Tibial artery (tissue), 4 donors: ENCODE measurements around the gene APPL2.

Experiments
- DNase-seq, 2 donors: peaks; one replicate each; pipeline ENCODE4 v3.0.0-alpha.2; 2019
- H3K27ac ChIP-seq, 2 donors: fragments of 200-600 bp; sonication (generic) in 1 of 2; 1 replicate in 1 of 2; 2 replicates in 1 of 2; pipeline ENCODE4 v1.5.1; 2018 to 2019; ENCODE audit warnings: mild to moderate bottlenecking in 1 of 2
- H3K27me3 ChIP-seq, 2 donors: fragments of 200-600 bp; sonication (generic) in 1 of 2; one replicate each; pipeline versions ENCODE4 v1.5.1 to v1.6.0; 2016 to 2019
- H3K36me3 ChIP-seq, 3 donors: fragments of 200-600 bp; sonication (generic) in 2 of 3; one replicate each; pipeline ENCODE4 v1.5.1; 2016 to 2019; ENCODE audit warnings: mild to moderate bottlenecking in 2 of 3
- H3K4me1 ChIP-seq, 4 donors: fragments of 200-600 bp; sonication (generic) in 2 of 4; 1 replicate in 3 of 4; 2 replicates in 1 of 4; pipeline ENCODE4 v1.5.1; 2016 to 2019
- H3K4me3 ChIP-seq, 2 donors: fragments of 200-600 bp; sonication (generic) in 1 of 2; 1 replicate in 1 of 2; 2 replicates in 1 of 2; pipeline ENCODE4 v1.5.1; 2018 to 2019; ENCODE audit warnings: mild to moderate bottlenecking in 2 of 2
- H3K9me3 ChIP-seq, 3 donors: fragments of 200-600 bp; sonication (generic) in 1 of 3; one replicate each; pipeline ENCODE4 v1.5.1; 2016 to 2019
- intact Hi-C: fragments of 100-400 bp; cut with DNase I; formaldehyde crosslinking; loops from one replicate; pipeline ENCODE4 v1.15.0; 2023; ENCODE audit warnings: low total_unique reads
- TF ChIP-seq, protein P1 (sequence below), 2 experiments: fragments of 200-600 bp in 1 of 2; fragments of 450-650 bp in 1 of 2; IDR thresholded peaks; one replicate each; pipeline ENCODE4 v1.5.1; 2017 to 2019; ENCODE audit warnings: antibody characterized with exemption in 2 of 2, mild to moderate bottlenecking in 1 of 2, moderate library complexity in 1 of 2

Gene APPL2

DNA sequence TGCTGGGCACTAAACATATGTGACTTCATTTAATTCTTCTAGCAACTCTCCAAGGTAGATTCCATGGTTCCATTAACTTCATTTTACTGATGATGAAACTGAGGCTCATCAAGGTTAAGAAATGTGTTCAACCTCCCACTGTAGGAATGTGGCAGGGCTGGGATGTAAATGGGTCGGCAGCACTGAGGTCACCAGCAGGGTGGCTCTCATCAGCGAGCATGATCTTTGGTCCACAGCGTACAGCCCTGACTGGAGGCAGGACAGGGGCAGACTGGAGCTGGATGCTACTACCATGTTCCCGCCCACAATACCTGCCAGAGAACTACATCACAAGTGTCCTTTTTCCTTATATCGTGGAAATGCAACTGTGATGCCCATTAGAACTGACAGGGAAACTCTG is 4.6 kb downstream of the APPL2 start:
- intact Hi-C loops = no loop called here
- peak overlapping the region; percentile 35 for H3K27ac ChIP-seq
- TF ChIP-seq, protein P1, sequence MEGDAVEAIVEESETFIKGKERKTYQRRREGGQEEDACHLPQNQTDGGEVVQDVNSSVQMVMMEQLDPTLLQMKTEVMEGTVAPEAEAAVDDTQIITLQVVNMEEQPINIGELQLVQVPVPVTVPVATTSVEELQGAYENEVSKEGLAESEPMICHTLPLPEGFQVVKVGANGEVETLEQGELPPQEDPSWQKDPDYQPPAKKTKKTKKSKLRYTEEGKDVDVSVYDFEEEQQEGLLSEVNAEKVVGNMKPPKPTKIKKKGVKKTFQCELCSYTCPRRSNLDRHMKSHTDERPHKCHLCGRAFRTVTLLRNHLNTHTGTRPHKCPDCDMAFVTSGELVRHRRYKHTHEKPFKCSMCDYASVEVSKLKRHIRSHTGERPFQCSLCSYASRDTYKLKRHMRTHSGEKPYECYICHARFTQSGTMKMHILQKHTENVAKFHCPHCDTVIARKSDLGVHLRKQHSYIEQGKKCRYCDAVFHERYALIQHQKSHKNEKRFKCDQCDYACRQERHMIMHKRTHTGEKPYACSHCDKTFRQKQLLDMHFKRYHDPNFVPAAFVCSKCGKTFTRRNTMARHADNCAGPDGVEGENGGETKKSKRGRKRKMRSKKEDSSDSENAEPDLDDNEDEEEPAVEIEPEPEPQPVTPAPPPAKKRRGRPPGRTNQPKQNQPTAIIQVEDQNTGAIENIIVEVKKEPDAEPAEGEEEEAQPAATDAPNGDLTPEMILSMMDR (IDR thresholded peaks at IDR 0.05) = no peak
- peaks cover 5 to 18% (median 16%) of the 10 kb centered on the region in 3 donors for H3K36me3 ChIP-seq
- peak overlapping the region in 1 of 2 donors; percentile 23 for H3K4me3 ChIP-seq
- no peaks in the 10 kb centered on the region for H3K27me3 ChIP-seq
- H3K4me1 ChIP-seq = peaks cover 0 to 78% (median 55%) of the 10 kb centered on the region in 4 donors
- no peaks in the 10 kb centered on the region for H3K9me3 ChIP-seq
- no peak for DNase-seq

DNA sequence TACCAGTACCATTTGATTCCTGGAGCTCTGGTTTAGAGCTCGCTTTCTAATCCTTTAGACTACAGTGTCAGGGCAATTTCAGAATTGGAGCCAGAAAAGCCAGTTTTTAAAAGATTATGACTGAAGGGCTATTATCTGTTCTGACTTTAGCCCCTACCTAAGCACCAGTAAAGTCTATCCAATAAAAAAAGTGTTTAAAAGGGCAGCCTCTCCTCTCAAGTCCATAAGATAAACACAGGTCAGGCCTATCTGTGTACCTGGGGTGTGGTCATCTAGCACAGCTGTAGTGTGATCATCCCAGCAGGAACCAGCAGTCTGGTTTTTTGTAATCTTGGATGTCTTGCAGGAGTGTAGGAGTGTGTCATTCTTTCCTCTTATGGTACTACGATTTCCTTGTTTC is 6.6 kb downstream of the APPL2 start:
- H3K9me3 ChIP-seq = no peaks in the 10 kb centered on the region
- H3K4me1 ChIP-seq = peaks cover 0 to 89% (median 54%) of the 10 kb centered on the region in 4 donors
- no peaks in the 10 kb centered on the region for H3K27me3 ChIP-seq
- DNase-seq = no peak
- peaks cover 5 to 18% (median 16%) of the 10 kb centered on the region in 3 donors for H3K36me3 ChIP-seq
- no peak overlapping the region for H3K4me3 ChIP-seq
- TF ChIP-seq, protein P1 (IDR thresholded peaks at IDR 0.05) = no peak
- H3K27ac ChIP-seq = peak overlapping the region; percentile 5 to 40
- intact Hi-C loops = no loop called here

DNA sequence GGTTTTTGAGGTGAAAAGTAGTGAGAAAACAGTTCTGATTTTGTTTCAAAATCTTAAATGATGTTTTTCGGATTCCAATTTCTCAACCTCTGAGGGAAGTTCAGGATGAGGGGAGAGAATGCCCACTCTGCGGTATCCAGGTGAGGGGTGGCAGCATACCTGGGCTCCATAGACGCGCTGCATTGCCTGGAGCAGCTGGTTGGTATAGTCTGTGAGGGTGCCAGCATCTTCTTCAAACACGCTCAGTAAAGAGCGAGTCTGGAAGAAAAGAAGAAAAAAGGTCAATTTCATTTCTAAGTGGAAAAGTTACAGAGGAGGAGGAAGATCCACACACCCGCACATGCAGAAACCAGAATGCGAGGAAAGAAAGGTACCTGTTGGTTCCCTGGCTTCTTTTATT is 7.0 kb downstream of the APPL2 start:
- TF ChIP-seq, protein P1 (IDR thresholded peaks at IDR 0.05) = no peak
- Histone ChIP-seq H3K9me3 (no peaks in the 10 kb centered on the region), H3K4me3 (no peak overlapping the region), H3K4me1 (peaks cover 0 to 89% (median 50%) of the 10 kb centered on the region in 4 donors), H3K27ac (peak overlapping the region; percentile 5 to 40), H3K27me3 (no peaks in the 10 kb centered on the region), H3K36me3 (peaks cover 5 to 18% (median 16%) of the 10 kb centered on the region in 3 donors)
- intact Hi-C loops = no loop called here
- no peak for DNase-seq

DNA sequence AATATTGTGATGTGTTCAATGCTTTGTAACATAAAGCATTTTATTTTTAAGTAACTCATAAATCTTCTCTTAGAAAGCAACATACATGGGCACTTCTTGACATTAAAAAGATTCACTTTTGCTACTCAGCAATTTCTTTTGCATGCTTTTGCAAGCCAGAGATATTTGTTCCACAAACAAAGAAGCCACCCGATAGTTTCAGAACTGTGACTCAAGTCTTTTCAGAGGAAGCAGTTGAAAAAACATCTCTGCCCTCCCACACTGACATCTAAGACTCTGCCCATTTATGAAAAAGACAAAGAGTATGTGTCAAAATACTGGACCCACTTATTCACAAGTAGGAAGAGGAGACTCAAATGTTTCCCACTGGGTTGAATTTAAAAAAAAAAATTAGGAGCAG is 7.5 kb downstream of the APPL2 start:
- Histone ChIP-seq H3K27me3 (no peaks in the 10 kb centered on the region), H3K36me3 (peaks cover 5 to 18% (median 16%) of the 10 kb centered on the region in 3 donors), H3K9me3 (no peaks in the 10 kb centered on the region), H3K4me3 (no peak overlapping the region), H3K4me1 (peaks cover 0 to 89% (median 48%) of the 10 kb centered on the region in 4 donors), H3K27ac (peak overlapping the region; percentile 5 to 40)
- no peak for DNase-seq
- intact Hi-C loops = no loop called here
- TF ChIP-seq, protein P1 (IDR thresholded peaks at IDR 0.05) = no peak

DNA sequence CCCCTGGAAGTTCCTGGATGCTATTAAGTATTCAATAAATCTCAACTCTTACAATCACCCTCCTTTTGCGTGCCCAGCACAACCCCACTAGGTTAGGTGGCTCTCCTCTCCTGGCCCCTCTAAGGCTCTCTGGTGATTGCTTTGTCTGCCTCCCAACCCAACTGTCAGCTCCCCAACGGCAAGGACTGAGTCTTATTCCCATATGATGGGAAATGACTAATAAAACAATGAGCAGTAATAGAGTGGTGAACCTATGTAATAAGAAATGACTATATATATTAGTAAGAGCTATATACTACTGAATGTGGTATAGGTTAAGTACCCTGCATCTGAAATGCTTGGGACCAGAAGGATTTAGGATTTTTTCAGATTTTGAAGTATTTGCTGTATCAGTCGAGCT is 8.1 kb downstream of the APPL2 start:
- Histone ChIP-seq H3K36me3 (peaks cover 5 to 22% (median 20%) of the 10 kb centered on the region in 3 donors), H3K27ac (peak overlapping the region; percentile 5 to 46), H3K4me1 (peaks cover 0 to 89% (median 46%) of the 10 kb centered on the region in 4 donors), H3K27me3 (no peaks in the 10 kb centered on the region), H3K9me3 (no peaks in the 10 kb centered on the region), H3K4me3 (no peak overlapping the region)
- intact Hi-C loops = no loop called here
- DNase-seq = no peak
- TF ChIP-seq, protein P1 (IDR thresholded peaks at IDR 0.05) = no peak

DNA sequence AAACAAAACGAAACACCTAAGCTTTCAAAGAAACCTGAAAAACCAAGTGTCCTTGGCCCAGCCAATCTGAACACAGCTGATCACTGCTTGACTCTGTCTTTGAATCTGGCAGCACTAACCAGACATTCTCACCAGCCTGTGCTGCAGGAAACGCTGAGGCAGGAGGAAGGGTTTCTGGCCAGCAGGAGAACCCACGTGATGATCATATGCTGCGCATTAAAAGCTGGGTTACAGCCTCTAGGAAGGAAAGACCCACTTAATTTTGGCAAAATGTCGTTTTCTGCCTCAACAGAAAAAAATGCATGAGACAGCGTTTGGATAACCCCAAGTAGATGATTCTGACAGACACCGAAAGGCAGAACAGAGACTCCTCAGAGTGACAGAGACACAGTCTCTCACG is 9.8 kb downstream of the APPL2 start:
- peak; percentile 86 for DNase-seq
- intact Hi-C loops = no loop called here
- H3K4me1 ChIP-seq = peaks cover 0 to 87% (median 40%) of the 10 kb centered on the region in 4 donors
- H3K36me3 ChIP-seq = peaks cover 5 to 36% (median 29%) of the 10 kb centered on the region in 3 donors
- no peak overlapping the region for H3K4me3 ChIP-seq
- H3K27me3 ChIP-seq = no peaks in the 10 kb centered on the region
- H3K27ac ChIP-seq = peak overlapping the region; percentile 46 to 58
- TF ChIP-seq, protein P1 (IDR thresholded peaks at IDR 0.05) = peak in 1 of 2 experiments; percentile 11
- H3K9me3 ChIP-seq = no peaks in the 10 kb centered on the region
